ENCODE results near the gene C1orf122.

The C1orf122 gene

DNA sequence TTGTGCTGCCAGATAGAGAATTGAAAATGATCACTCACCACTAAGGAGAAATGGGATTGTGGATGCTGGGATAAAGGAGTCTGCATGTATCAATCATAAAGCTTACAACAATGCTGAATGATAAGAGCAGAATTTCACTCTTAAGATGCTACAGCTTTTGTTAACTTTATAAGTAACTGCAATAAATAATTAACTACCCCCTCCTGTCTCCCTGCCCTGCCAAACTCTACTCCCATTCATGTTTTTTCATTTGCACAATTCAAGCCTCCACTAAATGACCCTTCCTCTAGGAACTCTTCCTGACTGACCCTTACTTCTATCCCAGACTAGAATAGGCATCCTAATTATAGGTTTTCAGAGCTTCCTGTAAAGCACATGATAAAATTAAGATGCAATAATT is 36.9 kb downstream of the C1orf122 start:
- in situ Hi-C loops (cut with MboI; ENCODE audit: low sequenced_read_pairs): no loop called here

GRCh38 chr1:37845049-37845646 is 37.6 kb downstream of the C1orf122 start:
- in situ Hi-C loops (cut with MboI; ENCODE audit: low sequenced_read_pairs): no loop called here

DNA sequence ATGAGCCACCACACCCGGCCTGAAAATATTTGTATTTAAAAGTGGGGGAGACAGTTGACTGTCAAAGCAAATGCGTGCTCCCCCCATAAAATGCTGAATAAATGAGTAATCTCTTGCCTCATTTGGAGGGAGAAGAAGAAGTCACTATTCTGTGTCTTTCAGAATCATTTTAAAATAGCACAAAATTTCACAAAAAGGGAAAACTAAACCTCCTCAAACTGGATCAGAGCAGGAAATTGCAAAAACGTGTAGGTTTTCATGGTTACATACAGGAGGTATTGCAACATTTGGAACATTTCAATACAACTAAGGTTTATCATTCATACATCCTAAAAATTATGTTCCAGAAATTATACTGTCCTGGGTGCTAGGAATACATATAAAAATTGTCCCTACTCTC is 38.2 kb downstream of the C1orf122 start:
- in situ Hi-C loops (cut with MboI; ENCODE audit: low sequenced_read_pairs): no loop called here

DNA sequence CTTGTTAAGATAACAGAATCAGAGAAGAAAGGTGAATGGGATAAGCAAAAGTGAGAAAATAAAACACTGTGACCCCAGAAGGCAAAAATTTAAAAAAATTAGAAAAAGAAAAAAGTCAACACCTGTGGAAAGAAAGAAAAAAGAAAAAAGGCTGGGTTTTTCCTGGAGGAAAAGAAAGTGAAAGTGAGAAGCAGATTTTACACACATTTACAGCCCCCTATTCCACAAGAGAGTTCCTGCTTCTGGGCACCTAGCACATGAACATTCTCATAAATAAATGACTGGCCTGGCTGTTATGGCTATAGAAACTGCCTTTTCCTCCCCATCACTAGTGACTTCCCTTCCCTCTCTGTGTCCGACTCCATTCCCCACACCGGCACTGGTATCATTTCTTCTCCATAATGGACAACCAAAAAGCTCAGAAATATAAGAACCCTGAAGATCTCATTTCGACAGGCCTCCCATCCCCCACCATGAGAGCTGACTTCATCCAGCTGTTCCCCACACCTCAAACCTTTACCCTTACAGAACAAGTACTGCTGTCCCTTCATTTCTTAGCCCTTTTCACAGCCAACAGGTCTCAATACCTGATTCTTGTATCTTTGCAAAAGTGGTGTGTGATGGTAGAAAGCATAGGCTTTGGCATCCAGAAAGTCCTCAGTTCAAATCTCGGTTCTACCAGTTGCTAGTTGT is 39.2 kb downstream of the C1orf122 start:
- in situ Hi-C loops (cut with MboI; ENCODE audit: low sequenced_read_pairs): no loop called here

- in situ Hi-C loops (cut with MboI; ENCODE audit: low sequenced_read_pairs): no loop called here
These were observed 41.9 kb downstream of the C1orf122 start for GRCh38 chr1:37849480-37849879.

- in situ Hi-C loops (cut with MboI; ENCODE audit: low sequenced_read_pairs): no loop called here
These were observed 42.9 kb downstream of the C1orf122 start for GRCh38 chr1:37850352-37850955.

DNA sequence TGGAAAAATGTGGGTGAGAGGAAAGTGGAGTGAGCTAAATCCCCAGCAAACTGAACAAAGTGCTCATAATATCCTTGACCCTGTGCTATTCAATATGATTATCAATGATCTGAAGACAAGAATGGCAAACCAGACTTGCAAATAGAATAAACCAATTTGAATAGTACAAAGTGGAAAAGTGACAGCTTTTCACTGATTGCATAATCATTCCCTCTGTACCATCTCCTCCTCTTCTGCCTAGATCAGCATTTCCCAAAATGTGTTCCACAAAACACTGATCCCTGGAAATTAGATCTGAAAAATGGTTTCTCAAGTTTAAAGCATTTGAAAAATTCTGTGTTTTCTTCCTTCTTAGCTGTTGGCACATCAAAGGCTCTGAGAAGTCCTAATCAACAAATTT is 43.7 kb downstream of the C1orf122 start:
- in situ Hi-C loops (cut with MboI; ENCODE audit: low sequenced_read_pairs): no loop called here

DNA sequence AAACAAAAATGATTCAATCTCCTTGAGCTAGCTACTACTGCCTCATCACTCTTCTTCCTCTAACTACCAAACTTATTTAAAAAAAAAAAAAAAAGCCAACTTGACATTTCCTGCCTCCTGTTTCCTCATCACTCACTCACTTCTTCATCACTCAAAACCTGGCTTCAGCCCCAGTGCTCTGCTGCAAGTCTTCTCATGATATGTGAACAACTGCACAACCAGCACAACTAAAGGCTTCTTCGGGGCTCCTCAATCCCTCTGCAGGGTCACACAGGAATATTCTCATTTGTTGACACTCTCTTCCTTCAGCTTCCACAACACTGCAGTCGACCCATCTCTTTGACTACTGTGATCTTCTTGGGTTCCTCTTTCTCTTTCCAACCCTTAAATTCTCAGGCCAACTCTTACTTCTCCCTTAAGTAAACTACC is 44.2 kb downstream of the C1orf122 start:
- in situ Hi-C loops (cut with MboI; ENCODE audit: low sequenced_read_pairs): no loop called here

DNA sequence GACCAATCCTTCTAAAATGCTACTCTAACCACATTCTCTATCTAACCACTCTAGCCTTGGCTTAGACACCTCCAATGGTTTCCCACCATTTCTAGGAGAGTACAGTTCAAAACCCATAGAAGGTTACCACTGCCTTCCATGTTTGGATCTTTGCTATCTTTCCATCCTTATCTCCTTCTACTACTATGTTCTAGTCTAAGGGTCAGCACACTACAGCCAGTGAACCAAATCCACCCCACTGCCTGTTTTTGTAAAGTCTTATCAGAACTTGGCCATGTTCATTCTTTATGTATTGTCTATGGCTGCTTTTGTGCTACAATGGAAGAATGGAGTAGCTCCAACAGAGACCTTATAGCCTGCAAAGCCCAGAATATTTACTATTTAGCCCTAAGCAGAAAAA is 45.6 kb downstream of the C1orf122 start:
- in situ Hi-C loops (cut with MboI; ENCODE audit: low sequenced_read_pairs): no loop called here

DNA sequence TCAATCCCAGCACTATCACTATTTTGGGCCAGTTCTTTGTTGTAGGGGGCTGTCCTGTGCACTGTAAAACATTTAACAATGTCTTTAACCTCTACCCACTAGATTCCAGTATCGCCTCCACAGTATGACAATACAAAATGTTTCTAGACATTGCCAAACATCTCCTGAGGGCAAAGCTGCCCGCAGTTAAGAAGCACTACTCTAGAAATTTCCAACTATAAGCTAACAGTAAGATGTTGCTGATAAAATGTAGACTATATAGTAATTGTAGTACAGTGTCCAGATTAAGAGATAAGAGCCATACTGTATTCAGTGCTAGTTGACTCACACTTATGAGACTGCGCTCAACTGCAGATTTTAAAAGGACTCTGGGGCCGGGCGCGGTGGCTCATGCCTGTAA is 46.8 kb downstream of the C1orf122 start:
- in situ Hi-C loops (cut with MboI; ENCODE audit: low sequenced_read_pairs): no loop called here
